Cardiac septum (tissue), 1 donor: Measurements from ENCODE around the gene DYNLRB1. TPM values are rescaled to one million over a fixed set of nuclear protein-coding genes. Genes with fewer than 3 reads are reported as not detected.

Experiments
- DNase-seq: peaks from one replicate; pipeline ENCODE4 v3.0.0-alpha.2; 2020; ENCODE audit warnings: low spot score
- intact Hi-C: fragments of 100-400 bp; cut with DNase I; formaldehyde crosslinking; loops from one replicate; pipeline ENCODE4 v1.14.0; 2022
- total RNA-seq: library from RNA; stranded (reverse); fragmentation: NEBNext Ultra II Directional; extraction: Animal tissue kit (Norgen Biotek cat#: 25700); gene quantifications from one replicate; pipeline ENCODE4 v1.2.1, GENCODE V29; 2021
- donor health status: DM: no; HTN: no; CAD: no.

The DYNLRB1 gene
- total RNA-seq, 1 donor from 2014 or later: 157 TPM

DNA sequence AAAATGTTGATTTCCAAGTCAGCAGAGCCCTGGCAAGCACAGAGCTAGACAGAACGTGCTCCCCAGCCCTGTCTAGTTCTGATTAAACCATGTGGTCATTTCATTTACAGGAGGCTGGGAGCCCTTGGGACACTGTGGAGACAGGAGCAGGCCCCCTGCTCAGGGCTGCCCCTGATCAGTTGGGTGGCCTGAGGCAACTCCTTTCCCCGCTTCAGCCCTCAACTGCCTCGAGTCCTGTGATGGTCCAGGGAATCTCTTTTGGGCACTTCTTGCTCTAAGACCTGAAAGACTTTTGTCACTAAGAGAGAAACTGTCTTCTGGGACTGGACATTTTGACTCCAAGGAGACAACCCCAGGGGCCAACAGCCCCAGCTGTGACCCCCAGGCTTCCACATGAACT, 13.5 kb downstream of the DYNLRB1 start:
- DNase-seq: peak; percentile 27
- intact Hi-C loops: loop anchor here (5.0 kb wide), 2 partner anchors 48 to 217 kb away; no protein-coding TSS in a partner anchor

- peak; percentile 26 for DNase-seq
- intact Hi-C loops: no loop called here
Observed at GRCh38 chr20:34530342-34530741, 14.1 kb downstream of the DYNLRB1 start.

DNA sequence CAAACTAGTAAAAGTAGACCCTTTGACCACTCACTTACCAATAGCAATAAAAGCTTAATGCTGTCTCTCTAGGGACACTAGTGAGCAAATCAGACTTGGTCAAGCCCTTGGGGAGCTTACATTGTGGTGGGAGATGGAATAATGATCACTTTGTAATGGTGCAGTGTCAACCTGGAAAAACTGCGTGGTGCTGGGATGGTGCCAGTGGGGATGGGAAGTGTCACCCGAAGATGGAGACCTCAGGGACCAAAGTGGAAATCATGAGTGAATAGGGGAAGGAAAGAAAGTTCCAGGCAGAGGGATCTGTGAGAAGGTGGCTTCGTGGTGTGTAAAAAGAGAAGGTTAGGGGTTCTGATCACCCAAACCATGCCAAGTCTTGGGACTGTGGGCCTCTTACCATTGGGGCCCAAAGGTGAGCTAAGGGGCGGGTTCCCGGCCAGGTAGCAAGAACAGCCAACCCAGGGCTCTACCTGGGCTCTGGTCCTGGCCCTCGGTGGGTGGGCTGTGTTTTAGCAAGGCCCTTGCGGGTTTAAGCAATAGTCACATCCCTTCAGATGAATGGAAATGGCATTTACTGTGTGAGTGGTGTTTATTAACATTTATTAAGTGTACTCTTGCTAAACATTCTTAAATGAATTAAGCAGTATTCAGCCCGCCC, 15.5 kb downstream of the DYNLRB1 start:
- intact Hi-C loops: no loop called here
- DNase-seq: peak; percentile 33

GRCh38 chr20:34532320-34532719, 16.1 kb downstream of the DYNLRB1 start:
- intact Hi-C loops: no loop called here
- peak; percentile 46 for DNase-seq

- DNase-seq: peak; percentile 53
- intact Hi-C loops: no loop called here
Observed at GRCh38 chr20:34532756-34533155, 16.5 kb downstream of the DYNLRB1 start.

- peak; percentile 36 for DNase-seq
- intact Hi-C loops: loop anchor here (5.0 kb wide), 1 partner anchor 173 kb away; no protein-coding TSS in a partner anchor
Observed at GRCh38 chr20:34534391-34535165, 18.4 kb downstream of the DYNLRB1 start.

DNA sequence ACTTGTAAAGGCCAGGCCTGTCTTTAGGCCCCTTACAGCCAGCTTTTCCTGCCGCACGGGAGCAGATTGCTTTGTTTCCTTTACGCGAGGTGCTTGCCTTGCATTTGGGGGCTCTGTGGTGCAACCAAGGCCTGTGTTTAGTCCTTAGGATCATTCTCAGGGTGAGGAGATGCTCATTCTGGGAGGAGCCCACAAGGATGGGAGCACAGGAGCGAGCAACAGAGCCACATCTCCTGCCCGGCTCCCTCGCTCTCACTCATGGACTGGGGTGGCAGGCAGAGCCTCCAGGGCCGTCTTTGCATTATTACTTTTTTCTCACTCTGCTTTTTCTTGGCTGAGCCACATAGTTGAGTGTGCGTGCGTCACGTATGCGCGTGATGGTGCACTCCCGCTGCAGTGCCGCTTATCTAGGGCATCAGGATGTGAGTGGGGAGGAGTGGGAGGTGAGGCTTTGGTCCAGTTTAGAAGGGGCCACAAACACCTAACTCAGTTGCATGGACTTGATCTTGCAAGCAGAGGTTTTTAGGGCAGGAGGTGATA, 19.1 kb downstream of the DYNLRB1 start:
- no peak for DNase-seq
- intact Hi-C loops: loop anchor here (5.0 kb wide), 1 partner anchor 172 kb away; no protein-coding TSS in a partner anchor

DNA sequence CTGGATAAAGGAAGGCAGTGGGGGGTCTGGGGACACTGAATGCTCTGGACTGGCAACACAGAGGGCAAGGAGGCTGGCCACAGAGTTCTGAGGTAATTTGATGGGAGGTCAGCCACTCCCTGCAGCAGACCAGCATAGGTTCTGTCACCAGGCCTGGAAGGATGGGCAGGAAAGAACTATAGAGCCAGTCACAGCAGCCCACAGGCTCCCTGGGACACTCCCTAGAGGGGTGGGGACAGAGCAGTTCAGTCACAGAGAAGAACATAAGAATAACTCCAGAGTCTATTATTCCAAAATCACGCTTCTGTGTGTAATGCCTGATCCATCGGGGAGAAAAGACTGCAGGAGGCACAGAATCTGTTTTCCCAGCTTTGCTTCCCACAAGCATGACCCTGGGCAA, 19.6 kb downstream of the DYNLRB1 start:
- intact Hi-C loops: loop anchor here (5.0 kb wide), 1 partner anchor 171 kb away; no protein-coding TSS in a partner anchor
- no peak for DNase-seq

DNA sequence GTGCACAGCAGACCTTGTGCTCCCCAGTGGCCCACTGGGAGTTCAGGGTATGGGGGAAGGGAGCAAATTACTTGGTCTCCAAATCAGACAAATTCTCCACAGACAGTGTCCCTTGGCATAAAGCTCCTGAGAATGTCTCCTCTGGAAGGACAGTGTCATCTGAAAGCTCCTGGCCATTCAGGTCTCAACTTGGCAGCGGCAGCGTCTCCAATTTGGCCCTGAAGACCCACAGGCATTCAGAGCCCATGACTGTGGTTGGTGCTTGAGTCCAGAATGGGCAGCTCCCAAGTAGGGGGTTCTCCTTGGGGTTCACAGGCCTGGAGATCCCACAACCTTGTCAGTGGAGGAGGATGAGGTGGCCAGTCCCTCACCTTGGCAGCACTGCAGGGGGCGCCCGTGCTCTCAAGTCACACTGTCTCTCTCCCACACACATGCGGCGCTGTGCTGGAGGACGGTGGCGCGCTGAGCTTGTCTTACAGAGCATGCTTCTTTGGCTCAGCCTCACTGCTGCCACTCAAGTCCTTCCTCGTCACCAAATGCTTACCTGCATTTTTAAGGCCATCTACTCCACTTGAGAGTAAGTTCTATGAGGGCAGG, 20.7 kb downstream of the DYNLRB1 start:
- intact Hi-C loops: loop anchor here (5.0 kb wide), 1 partner anchor 170 kb away; no protein-coding TSS in a partner anchor
- no peak for DNase-seq

DNA sequence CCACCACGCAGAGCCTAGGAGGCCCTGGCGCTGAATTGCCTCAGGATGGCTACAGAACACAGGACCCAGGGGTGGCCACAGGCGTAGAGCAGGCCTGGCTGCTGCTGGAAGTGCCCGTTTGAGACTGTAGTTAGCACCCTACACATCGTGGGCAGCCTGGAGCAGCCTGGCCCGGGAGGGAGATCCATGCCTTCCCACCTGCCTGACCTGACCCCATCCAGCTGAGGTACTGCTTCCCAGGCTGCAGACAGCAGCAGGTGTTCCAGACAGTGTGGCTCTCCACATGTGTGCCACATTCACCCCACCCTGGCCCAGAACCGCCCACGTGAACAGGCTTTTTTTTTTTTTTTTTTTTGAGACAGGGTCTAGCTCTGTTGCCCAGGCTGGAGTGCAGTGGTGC, 21.4 kb downstream of the DYNLRB1 start:
- intact Hi-C loops: loop anchor here (5.0 kb wide), 1 partner anchor 170 kb away; no protein-coding TSS in a partner anchor

GRCh38 chr20:34538671-34539123, 22.5 kb downstream of the DYNLRB1 start:
- intact Hi-C loops: loop anchor here (5.0 kb wide), 1 partner anchor 169 kb away; no protein-coding TSS in a partner anchor
- DNase-seq: no peak

More for the DNA sequence above, 21.4 kb downstream of the DYNLRB1 start:
- DNase-seq: no peak

DNA sequence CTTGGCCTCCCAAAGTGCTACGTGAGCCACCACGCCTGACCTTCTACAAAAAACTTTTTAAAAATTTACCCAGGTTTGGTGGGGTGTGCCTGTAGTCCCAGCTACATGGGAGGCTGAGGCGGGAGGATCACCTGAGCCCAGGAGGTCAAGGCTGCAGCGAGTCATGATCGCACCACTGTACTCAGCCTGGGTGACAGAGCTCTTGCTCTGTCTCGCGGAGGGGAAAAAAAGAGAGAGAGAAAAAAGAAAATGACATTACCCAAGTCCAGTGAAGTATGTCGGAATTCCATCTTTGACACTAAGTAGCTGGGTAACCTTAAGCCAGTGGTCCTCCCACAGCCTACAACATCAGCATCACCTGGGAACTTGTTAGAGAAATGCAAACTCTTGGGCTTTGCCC, 23.5 kb downstream of the DYNLRB1 start:
- intact Hi-C loops: loop anchor here (5.0 kb wide), 1 partner anchor 168 kb away; no protein-coding TSS in a partner anchor
- DNase-seq: no peak

- DNase-seq: no peak
- intact Hi-C loops: no loop called here
Observed at GRCh38 chr20:34540596-34541263, 24.5 kb downstream of the DYNLRB1 start.

DNA sequence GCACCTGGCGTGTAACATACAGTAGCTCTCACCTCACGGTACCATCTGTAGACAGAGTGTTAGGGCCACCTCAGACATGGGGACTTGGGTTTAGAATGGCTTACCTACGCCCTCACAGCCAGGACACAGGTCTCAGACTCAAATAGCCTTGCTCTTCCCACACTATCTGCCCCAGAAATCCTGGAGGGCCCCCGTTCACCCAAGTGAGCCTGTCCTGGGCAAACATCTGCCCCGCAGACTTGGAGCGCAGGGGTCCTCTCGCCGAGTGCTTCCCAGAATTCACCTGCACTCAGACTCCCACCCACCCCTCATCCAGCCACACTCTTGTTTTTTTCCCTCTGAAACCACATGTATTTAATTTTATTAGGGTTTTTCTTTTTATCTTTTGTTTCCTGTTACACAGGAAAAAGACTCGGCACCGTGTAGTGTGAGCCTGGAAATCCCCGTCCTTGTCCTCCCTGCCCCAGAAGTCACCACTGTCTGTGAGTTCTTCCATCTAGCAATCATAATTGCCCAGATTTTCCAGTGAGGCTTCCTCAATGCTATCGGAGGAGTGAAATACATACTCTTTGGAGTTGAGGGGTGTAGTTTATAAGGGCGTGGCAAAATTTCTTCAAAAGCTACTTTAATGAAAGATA, 25.2 kb downstream of the DYNLRB1 start:
- intact Hi-C loops: no loop called here
- no peak for DNase-seq

GRCh38 chr20:34541917-34542316, 25.7 kb downstream of the DYNLRB1 start:
- intact Hi-C loops: no loop called here
- DNase-seq: no peak

DNA sequence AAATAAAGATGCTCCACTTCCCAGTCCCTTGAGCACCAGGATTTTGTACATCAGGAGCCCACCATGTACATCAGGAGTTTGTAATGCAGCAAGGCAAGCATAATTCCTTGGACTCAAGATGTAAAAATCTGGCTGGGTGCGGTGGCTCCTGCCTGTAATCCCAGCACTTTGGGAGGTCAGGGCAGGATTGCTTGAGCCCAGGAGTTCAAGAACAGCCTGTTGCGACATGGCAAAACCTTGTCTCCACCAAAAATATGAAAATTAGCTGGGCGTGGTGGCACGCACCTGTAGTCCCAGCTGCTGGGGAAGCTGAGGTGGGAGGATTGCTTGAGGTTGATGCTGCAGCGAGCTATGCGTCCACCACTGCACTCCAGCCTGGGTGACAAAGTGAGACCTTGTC, 26.2 kb downstream of the DYNLRB1 start:
- intact Hi-C loops: no loop called here
- DNase-seq: no peak

DNA sequence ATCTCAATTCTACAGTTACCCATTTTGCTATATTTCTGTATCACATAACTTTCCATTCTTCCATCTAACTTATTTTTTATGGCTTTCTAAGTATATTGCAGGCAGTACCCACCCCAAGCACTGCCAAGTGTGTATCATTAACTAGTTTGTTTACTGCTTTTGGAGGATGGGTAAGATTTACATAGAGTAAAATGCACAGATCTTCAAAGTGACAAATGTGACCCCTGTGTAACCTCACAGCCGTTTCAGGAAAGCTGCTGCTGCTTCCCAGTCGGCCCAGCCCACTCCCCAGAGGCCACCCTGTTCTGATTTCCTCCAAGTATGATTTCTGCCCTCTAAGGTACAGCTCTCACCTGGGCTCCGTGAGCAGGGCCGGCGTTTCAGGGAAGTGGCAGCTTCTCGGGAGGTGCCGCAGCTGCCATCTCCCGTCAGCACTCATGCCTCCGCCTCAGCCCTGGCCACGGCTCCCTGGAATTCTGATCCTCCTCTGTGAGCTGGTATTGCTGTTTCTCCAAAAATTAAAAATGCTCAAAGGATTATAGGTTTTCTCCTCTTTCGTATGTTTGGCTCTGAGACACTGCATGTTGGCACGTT, 27.3 kb downstream of the DYNLRB1 start:
- no peak for DNase-seq
- intact Hi-C loops: no loop called here

DNA sequence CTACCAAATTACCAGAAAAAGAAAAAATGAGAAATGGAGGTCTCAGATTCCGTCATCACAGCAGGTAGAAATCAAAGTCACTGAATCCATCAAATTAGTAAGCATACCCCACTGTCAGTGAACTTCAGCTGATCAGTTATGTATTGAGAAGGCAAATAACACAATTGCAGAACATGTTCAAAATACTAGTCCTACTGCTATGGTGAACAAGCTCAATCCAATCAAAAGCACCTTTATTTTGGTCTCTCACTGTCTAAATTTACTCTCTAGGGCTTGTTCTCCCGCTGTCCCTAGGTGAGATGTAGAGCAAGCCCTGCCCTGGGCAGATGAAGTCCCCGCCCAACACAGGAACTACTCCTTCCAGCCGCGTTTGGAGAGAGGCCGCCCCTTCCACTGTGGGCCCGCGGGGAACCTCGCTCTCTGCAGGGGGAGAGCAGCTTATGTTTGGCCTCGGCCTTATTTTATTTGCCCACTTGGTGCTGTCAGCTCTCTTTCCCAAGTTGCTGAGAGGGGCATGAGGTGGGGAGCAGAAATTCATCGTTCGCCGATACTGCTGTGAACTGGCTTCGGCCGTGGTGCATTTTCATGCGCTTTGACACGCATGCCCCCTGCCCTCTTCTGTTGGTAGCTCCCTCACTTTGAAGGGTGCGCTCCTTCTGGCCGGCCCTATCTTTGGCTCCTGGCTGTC, 28.0 kb downstream of the DYNLRB1 start:
- intact Hi-C loops: no loop called here
- DNase-seq: no peak
